Placental pericyte (primary cell): ENCODE data around the gene KIF9. TPM values are rescaled to one million over a fixed set of nuclear protein-coding genes. Genes with fewer than 3 reads are reported as not detected.

Source experiments
- small RNA-seq: library from RNA; depleted of rRNA; stranded (forward); fragments of <200 nt; gene quantifications from one replicate; pipeline ENCODE3, GENCODE V24; 2012; ENCODE audit warnings: low replicate concordance
- total RNA-seq: library from RNA; depleted of rRNA; stranded (reverse); fragments of >200 nt; gene quantifications from 2 replicates; pipeline ENCODE4 v1.2.3, GENCODE V29; 2012

The KIF9 gene, protein sequence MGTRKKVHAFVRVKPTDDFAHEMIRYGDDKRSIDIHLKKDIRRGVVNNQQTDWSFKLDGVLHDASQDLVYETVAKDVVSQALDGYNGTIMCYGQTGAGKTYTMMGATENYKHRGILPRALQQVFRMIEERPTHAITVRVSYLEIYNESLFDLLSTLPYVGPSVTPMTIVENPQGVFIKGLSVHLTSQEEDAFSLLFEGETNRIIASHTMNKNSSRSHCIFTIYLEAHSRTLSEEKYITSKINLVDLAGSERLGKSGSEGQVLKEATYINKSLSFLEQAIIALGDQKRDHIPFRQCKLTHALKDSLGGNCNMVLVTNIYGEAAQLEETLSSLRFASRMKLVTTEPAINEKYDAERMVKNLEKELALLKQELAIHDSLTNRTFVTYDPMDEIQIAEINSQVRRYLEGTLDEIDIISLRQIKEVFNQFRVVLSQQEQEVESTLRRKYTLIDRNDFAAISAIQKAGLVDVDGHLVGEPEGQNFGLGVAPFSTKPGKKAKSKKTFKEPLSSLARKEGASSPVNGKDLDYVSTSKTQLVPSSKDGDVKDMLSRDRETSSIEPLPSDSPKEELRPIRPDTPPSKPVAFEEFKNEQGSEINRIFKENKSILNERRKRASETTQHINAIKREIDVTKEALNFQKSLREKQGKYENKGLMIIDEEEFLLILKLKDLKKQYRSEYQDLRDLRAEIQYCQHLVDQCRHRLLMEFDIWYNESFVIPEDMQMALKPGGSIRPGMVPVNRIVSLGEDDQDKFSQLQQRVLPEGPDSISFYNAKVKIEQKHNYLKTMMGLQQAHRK
- total RNA-seq, result 1.5 and 2.7 TPM in 2 replicates

DNA sequence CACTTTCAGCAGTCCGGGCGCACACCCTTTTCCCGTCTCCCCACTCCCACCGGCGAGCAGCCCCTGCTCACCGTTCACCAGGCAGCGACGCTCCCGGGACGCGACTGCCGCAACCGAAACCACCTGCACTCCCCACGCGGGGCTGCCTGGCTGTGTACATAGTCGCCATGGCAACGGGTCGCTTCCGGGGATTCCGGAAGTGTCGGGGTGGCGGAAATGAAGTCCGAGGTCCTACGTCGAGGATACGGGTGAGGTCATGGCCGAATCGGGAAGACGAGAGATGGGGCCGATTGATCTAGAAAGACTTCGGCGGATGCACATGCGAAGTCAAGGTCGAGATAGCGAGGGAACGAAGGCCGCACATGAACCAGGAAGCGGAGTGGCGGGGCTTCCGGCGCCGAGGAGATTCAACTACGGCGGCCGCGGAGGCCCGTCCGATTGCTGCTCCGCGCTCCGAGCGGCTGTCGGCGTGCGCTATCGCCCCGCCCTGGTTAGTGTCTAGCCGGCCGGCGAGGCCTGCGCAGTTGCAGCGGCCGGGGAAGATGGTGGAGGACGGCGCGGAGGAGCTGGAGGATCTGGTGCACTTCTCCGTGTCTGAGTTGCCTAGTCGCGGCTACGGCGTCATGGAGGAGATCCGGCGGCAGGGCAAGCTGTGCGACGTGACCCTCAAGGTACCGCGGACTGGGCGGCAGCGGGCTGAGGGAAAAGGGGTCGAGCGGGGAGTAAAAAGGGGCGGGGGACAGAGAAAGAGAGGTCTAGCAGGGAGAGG is at the start of gene KIF9, which contains the start of gene KLHL18:
TSS of gene KIF9 (minus strand) at position 376 of the 769 bp plus-strand sequence. CDS start 5,425 bp downstream, outside the sequence.
TSS of gene KLHL18 (plus strand) at position 521 of the 769 bp plus-strand sequence. CDS start at position 543, 22 bp downstream.

Small RNA genes within 50 kb of the gene (small RNA-seq; reads per million reads assigned to genes)
- gene SNORD13P3, result 1.1 reads per million, percentile 50 among the genes with 10 or more reads in this experiment

Other genes starting within 250 kb of the KIF9 start
- gene SETD2, start 118.7 kb downstream of the KIF9 start, total RNA-seq, result 33.3 and 40.1 TPM in 2 replicates
- 16.0 and 26.2 TPM in 2 replicates for gene KLHL18, start 145 bp upstream of the KIF9 start, total RNA-seq
- 20.6 and 29.1 TPM in 2 replicates for gene PTPN23, start 98.2 kb upstream of the KIF9 start, total RNA-seq
- 73.7 and 85.6 TPM in 2 replicates for gene SCAP, start 193.1 kb upstream of the KIF9 start, total RNA-seq
- gene ELP6, start 230.9 kb upstream of the KIF9 start, total RNA-seq, result 26.5 and 36.4 TPM in 2 replicates